ENCODE data around the gene PDGFC.
A peak's percentile ranks its signal among the peaks of the same experiment; 100 is the strongest.
"Not testable (repeated sequence)": the region's sequence is repeated elsewhere in the genome, so short reads cannot be mapped to it uniquely, and the experiment has no call there.

Gene PDGFC

DNA sequence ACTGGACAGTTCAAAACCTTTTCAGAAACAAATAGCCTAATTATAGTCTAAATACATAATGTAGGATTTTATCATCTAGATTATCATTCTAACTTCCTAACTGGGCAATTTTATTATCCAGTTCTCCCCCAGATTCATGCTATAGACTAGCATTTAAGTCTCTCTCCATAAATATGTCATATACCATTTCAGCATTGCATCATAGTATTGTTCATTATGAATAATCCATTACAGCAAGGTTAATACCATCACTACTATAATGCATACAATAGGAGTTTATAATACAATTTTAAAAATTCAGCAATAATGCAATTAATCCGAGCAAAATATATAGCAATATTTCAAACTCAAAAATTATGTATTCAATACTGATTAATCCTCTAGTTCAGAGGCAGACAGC is 77.4 kb downstream of the PDGFC start:
- DNase-seq = no peak

DNA sequence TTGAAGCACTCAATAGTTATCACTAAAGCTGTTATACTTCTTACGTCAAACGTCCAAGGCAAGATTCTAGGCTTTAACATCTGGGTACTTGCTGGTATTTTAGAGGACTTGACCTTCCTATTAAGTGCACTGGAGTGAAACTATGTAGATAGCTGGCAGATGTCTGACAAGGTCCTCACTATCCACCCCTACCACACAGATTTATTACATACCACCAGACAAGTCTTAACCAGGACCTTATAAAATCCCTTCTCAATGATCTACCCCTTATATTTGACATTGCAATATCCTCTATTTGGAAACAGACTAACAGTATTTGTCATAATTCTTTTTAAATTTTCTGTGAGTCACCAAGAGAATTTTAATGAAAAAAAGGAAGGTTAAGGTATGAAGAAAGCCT is 78.8 kb downstream of the PDGFC start:
- DNase-seq = peak; percentile 66

DNA sequence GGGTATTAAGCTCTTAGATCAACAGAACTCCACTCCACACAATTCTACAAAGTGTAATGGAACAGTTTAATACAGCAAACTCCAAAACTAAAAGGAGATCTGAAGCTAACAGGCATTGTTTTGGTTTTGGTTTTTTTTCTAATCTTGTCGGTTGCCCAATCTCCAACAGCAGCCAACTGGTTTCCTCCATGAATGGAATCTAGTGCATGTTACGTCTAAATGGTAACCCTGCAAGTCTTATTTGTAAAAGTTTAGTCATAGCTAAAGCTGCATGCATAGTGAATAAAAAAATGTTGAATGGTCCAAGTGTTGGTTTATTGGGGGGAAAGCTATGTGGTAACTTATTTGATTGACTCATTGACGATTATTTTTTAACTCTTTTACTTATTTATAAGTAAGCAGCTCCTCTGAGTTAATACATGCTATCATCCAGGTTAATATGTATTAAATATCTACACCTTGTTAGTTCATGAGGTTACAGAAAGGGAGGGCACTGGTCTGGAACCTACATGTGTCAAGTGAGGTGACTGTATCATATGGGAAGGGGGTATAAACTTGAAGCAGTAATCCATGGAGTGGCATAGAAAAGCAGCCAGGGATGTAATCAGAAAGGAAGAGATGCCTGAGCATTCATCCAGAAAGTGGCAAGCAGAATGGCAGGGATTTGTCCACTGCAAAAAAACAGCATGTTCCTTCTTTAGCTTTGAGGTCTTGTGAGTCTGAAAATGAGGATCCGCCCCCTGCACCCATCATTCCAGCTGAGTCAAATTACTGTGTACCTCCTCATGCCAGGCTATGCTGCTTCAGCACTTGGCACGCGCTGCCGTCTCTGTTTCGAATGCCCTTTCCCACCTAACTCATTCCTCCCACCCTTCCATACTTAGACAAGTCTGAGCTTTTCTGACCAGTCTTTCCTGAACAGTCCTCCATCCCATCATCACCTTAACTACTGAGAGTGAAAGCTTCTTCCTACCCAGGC is 81.7 kb downstream of the PDGFC start:
- peak; percentile 80 for DNase-seq

DNA sequence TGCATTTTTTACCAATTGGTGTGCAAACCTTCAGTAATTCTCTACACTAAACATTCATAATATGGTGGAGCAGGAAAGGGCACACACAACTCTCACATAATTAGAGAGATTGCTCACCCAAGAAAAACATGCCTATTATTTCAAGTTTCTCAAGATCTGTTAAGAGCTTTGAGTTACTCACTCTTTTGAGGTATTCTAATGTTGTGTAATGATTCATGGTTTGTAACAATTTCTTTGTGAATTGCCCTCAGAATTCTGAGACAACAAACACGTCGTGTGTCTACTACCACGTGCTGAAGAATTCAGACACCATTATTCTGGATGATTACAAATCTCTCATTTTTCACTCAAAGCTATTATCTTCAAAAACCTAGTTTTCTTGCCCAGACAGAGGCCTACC is 82.8 kb downstream of the PDGFC start:
- peak; percentile 77 for DNase-seq

DNA sequence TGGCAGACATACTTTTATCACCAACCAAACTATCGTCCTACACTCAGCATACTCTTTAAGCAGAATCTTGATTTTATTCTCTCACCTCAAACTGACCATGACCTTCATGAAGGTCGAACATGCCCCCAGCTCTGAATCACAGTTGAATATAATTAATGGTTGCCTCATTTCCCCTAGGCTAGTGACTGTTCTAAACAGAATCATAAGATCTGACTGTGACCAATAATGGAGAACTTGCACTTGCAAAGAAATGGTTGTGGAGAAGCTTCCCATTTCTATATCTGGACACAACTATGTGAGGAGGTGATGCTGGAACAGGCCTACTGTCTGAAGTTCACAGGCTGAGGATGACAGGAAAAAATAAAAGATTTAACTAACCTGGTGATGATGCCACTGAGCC is 85.1 kb downstream of the PDGFC start:
- DNase-seq = no peak

DNA sequence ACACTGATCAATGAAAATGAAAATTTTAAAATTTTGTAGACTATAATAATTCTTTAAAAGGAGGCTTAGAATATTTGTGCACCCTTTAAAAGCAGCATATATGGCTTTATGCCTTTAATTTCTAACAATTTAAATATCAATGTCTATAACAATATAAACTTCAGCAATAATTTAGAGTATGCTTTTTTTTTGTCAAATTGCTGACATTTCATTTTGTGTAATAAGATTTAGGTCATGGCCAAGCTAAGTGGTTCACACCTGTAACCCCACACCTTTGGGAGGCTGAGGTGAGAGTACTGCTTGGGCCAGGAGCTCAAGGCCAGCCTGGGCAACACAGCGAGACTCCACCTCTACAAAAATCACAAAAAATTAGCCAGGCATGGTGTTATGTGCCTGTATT is 86.2 kb downstream of the PDGFC start:
- no peak for DNase-seq

DNA sequence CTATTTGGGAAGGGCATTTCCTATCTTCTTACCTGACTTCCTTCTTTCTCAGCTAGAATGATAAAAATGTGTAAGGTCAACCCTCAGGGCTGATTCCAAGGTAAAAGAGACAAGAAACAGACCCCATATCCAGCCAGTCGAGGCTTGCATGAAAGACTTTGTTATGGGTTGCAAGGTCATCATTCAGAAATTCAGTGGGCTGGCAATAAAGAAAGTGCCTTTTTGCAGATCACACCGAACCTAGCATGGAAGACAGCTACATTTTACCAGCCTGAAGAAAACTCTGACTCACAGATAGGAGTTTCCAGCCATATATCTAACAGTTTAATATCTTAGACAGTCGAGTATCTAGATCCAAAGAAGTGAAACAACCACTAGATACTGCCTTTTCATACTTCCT is 87.4 kb downstream of the PDGFC start:
- peak; percentile 24 for DNase-seq

DNA sequence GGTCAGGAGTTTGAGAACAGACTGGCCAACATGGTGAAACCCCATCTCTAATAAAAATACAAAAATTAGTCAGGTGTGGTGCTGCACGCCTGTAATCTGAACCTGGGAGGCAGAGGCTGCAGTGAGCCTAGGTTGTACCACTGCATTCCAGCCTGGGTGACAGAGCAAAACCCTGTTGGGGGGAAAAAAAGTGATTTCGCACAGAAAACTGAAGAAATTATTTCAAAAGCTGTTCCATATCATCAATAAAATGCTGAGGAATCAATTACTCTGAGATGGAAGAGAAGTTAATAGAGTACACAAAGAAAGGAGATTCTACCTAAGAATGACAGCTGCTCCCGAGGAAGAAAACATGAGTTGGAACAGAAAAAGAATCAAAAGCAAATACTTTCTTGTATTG is 95.9 kb downstream of the PDGFC start:
- DNase-seq = no peak

DNA sequence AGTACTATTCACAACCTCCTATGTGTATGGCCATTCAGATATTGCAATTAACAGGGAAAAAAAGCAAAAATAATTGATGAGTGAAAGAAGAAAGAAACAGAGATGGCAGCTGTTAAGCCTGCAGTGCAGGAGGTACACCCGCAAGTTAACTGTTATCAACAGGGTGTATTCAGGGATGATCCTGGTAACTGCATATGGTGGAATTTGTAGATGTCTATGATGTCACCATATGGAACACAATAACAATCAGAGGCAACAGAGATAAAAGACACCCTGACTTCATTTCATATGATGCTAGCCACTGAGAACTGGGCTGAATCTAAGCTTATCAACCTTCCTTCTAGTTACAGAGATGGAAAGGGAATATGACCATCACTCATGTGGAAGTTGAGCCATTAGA is 96.5 kb downstream of the PDGFC start:
- DNase-seq = no peak

DNA sequence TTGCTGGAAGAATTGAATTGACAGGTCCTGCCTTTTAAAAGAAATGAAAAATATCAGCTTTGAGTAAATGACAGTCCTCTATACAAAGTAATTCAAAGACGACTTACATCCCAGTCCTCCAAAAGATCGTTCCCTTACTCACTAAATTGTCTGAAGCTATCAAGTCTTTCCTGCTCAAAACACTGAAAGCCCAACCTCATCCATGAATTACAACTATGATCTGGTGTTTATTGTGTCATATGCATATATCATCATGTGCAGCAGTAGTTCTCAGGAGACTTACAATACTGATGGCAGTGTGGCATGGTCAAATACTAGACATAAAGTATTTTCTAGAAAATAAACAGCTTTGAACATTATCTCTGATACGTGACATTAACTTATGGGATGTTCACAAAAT is 97.8 kb downstream of the PDGFC start:
- DNase-seq = no peak

DNA sequence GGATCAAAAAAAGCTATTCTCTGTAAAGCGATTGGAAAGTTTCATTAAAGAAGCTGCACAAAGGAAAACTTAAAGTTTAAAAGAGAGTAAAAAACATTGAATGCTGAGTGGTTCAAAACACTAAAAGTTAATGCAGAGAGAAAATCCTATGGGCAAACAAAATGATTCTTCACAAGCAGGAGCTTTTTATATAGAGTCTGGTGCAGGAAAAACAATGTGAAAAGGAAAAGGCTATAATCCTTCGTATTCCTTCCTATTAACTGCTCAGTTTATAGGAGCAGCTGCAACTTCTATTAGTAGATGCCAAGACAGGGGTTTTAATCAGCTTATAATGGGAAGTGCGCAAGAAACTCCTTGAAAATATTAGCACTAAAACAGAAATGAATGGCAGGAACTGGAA is 100.7 kb downstream of the PDGFC start:
- no peak for DNase-seq

DNA sequence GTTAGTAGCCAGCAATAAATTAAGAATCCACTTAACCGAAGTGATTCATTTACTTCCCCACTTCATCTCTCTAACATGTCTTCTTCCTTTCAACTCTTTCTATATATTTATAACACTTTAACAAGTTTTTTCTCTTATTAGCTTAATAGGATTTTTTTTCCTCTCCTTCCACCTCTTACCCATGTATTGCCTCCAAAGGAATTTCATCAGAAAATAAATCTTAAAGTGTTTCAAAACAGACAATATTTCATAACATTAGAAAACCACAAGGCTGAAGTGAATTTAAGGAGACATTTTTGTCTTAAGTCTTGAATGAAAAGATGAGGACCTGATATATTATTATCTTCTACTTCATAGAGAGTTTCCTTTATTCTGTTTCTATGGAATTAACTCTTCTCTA is 101.5 kb downstream of the PDGFC start:
- peak; percentile 49 for DNase-seq

DNA sequence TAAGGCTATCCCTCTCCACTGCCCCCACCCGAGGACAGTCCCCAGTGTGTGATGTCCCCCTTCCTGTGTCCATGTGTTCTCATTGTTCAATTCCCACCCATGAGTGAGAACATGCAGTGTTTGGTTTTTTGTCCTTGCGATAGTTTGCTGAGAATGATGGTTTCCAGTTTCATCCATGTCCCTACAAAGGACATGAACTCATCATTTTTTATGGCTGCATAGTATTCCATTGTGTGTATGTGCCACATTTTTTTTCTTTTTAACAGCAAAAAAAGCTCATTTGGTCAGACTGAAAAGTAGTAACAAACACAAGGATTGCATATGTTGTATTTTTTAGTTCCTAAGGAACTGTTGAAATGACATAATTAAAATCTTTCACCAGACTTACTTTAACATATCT is 105.5 kb downstream of the PDGFC start:
- DNase-seq = not testable (repeated sequence)

DNA sequence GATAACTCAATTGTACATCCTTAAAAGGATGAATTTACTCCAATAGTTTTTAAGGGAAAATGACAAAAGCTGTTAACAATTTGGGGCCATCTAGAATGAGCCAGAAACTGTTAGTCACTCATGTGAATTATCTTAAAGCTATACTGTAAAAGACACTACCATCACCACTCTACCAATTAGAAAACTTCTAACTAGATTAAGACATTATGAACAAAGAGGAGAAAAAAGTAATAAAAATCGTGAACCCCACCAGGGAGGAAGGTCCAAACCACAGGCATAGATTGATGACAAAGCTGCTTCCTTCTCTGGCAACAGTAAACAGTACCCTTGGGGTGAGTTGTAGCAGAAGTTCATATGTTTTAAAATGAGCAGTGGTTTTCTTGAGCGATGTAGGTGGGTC is 106.1 kb downstream of the PDGFC start:
- DNase-seq = peak; percentile 12

DNA sequence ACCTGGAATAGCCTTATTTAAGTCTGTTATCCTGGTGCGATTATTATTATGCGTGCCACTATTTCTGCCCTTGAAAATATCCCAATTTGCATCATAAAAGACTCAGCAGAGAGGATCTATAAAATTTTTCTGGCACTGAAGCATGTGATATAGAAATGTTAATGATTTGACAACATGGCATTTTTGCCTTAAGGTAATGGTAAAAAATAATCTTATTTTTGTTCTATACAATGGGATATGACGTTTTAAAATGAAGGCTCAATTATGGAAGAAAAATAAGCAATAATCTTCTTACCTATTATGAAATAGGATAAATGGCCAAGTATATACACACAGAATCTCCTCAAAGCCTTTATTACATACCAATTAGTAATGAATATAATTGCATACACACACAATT is 113.5 kb downstream of the PDGFC start:
- no peak for DNase-seq

DNA sequence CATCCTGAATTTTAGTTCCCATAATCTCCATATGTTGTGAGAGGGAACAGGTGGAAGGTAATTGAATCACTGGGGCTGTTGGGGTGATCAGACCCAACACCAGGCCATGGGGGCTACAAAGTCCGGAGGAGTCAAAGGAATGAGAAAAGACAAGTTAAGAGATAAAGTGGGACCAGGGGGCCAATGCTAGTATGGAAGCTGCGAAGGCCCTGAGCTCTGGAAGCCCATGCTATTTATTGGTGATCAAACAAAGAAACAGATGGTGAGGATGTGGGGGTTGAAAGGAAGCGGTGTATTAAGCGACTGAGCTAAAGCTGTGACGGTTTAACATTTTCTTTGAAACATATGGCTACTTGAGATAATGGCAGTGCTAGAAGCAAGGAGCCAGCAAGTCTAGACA is 132.8 kb downstream of the PDGFC start:
- no peak for DNase-seq

DNA sequence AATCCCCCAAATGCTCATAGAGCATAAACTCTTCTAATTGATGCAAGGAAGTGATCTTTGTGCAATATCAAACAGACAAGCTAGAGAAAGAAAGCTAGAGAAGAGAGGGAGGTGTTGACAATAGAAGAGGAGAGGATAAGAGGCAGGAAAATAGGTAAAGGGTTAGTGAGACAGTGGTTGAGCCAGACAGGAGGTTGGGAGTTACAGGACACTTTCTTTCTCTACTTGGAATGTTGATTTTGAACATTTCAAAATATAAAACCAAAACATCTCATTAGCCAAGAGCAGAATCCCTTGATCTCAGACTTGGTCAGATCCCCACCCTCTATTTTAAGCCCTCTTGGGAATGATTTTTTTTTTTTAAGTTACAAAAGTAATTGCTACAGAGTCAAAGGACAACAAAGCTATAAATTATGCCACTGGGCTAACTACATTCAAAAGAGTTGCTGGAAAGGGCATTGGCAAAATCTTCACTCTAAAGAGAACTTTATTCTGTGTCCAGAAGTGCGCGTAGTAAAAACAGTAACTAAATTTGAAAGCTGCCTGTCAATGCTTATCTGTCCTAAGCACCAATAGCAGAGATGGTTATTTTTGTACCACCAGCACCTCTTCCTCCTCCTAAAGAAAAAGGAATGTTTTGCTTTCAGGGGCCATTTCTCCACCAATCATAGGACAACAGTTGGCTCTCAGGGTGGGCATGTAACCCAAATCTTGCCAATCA is 133.8 kb downstream of the PDGFC start:
- no peak for DNase-seq

DNA sequence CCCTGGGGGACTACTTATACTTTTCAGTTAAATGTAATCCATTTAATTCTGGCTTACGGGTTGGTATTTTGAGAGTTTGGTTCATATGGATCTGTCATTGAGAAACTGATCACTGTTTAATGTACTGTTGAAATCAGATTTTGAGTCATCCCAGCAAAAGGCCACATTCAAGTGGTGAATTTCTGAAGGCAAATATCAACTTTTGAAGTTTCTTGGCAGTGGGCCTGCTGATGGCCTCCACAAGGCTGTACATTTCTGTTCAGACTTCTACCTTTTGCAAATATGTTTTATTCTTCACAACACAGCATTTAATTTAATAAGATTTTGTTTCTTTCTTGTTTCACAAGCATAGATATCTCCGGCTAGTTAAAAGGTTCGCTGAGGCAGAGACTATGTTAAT is 138.7 kb downstream of the PDGFC start:
- DNase-seq = no peak

DNA sequence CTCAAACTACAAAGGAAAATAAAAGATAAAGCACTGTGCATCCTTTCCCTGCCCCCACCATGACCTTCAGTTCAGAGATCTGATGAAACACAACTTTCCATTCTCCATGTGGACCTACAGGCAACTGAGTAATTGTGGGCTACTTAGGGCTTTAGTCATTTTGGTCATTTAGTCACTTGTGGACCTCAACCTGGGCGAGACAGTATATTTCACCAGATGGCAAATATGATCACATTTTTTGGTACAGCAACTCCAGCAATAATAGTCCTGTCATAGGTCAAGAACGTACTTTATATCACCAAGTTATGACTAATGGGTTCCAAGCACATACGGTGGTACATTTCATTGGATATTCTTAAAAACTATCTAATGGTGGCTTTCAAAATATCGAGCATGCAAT is 141.2 kb downstream of the PDGFC start:
- DNase-seq = peak; percentile 35

DNA sequence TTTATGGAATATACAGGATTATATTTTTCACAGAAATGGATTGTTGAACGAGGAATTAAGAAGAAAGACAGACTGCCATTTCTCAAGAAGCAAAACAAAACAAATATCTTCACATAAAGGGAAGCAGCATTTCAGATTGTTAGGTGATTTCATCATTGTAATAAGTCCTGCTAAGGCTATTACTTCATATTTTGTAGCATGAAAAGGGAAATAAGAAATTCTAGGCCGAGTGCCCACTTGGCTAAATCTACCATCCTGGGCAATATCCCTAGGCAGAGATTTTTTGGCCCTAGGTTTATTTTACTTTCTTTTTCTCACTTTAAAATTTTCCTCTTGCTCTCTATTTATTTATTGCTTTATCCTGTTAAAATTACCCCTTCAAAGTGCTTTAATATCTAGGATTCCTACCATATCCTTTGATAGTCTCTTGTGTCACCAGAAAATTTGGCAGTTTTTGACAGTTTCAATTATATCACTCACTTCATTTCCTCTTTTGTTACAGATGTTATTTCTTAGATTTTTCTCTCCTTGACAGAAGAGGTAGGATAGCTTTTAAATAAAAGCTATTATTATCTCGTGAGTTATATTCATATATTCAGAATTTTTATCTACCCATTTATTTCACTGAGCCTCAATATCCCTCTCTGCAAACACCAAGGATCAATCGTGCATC is 142.3 kb downstream of the PDGFC start:
- peak; percentile 88 for DNase-seq

DNA sequence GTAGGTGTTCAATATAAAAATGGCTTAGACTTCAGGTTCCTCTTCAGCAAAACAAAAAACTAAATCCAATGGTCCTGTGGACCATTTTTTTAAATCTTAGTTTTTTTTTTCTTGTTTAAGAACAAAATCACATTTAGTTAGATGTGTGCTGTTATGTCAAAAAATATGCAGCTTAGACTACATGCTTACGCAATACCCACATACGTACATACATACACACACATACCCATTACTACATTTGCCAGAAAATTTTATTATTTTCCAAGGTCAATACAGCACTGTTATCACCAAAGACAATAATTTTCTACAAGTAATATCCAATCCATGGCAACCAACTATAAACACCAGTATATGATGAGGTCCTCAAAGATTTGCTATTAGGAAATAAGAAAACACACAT is 144.1 kb downstream of the PDGFC start:
- no peak for DNase-seq

DNA sequence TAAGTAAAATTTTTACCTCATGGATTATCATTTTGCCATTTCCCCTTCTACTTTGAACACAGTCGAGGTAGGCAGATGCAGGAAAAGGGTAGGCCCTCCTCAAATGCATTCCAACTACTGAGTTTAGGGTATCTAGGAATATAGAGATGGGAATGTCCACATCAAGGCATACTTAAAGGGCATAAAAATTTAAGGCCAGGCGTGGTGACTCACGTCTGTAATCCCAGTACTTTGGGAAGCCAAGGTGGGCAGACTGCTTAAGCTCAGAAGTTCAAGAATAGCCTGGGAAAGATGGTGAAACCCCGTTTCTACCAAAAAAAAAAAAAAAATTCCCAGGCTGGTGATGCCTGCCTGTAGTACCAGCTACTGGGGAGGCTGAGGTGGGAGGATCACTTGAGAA is 146.5 kb downstream of the PDGFC start:
- no peak for DNase-seq

DNA sequence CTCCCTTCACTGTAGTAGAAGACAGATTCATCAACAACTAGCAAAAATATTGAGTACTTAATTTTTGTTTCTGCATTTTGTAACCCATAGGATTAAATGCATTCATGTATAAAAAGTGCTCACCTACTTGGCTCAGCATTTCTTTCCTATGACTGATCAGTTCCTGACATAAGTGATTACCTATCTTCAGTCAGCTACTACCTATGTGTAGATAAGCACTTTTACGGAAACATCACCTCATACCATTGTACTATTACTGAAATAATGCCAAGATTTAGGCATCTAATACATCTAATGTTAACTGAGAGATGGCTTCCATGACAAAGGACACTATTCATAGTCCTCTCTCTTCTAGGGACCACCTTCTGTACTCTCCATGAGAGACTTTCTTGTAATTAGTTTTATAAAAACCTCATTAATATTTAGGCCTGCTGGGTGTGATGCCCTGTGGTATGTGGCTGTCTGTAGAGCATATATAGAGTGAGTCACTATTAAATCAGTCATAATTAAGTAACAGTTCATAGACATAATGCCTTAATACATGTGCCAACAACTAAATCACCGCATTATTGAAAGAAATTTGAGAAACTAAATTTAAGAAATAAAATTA is 147.0 kb downstream of the PDGFC start:
- DNase-seq = no peak

All from MV-4-11 (cell line).